Inflammatory macrophage treated with lipopolysaccharide for 4 hours (primary cell): ENCODE measurements around the gene IGSF8.

Experiments
- DNase-seq: peaks from one replicate; pipeline ENCODE4 v3.0.0-alpha.2; 2020

The IGSF8 gene

DNA sequence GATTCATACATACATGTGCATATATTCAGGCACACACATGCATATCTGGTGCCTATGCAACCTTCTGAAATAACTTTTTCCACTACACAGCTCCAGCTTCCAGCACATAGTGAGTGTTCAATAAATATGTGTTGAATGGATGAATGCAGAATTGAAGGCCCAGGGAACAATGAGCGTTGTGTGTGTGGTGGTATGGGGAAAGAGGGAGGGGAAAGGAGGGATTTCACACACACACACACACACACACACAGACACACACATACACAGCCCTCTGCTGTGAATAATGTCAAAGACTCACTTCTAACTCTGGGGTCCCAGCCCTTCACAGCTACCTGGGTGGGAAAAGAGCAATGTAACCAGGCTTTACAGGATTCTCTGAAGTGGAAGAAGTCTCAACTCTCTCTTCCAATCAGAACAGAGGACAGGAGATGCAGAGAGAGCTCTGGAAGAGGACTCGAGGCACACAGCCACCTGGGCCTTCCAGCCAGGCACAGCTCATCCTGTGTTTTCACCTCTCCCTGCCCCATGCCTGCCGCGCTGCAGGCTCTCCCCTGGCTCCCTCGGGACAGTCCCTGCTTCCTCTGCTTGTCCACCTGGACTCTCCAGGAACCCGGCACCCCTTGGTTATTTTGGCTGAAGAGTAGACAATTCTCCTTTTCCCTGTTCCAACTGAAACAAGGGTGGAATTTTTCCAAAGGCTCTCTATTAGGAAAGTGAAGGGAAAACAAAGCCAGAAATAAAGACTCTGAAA, 5.4 kb upstream of the IGSF8 start:
- no peak for DNase-seq

DNA sequence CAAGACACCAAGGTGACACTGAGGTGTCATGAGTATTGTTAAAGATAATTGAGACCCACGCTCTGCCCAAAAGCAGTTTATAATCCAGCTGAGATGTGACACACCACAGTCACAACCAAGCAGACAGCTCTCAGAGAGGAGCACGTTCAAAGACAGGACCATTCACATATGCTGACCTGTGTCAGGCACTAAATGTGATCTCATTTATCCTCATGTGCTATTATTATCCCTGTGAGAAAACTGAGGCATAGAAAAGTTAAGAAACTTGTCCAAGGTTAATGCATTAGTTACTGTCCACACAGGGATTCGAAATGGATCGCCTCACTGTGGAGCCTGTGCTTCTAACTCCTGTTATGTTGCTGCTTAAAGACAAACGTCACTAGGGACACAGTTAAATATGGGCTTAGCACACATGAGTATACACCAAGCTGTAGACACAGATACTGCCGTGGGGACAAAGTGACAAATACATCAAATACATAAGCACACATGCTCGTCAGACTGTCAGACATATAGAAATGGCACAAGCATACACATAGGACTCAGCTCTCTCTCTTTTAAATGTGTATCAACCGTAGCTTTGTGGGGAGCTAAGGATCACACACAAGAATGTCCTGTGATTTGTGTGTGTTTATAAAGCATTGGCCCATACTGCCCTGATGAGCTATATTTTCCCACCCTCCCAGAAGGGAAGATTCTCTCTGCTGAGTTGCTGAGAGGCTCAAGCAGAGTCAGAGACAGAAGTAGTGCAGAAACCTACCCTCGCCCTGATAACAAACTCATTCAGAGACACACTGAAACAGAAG, 3.5 kb upstream of the IGSF8 start:
- no peak for DNase-seq

DNA sequence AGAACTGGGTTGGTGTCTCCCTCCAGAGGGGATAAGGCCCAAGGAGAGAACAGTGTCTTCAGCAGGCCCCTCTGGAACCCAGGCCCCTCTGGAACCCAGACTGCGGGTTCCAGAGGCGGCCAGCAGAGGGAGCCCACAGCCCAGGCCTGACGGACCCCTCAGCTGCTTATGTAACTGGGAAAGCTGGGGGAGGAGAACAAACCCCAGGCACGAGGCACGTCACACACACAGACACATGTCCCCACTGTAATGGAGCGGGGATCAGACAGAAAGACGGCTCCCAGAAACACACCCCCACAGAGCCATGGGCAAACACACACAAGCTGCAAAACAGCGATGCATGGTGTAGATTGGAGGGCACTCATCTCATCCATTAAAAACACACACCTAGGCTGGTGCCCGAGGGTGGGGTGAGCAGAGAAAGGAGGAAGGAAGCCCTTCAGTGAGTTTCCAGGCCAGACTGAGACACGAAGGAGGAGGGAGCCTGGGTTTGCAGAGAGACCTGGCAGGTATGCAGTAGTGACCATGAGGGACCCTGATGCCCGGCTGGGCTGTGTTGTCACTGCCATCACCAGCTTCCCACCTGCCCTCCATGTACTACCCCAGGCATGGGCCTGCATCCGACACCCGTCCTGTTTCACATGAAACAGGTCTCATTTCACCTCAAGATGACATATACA, 2.8 kb upstream of the IGSF8 start:
- DNase-seq, result peak; percentile 81

DNA sequence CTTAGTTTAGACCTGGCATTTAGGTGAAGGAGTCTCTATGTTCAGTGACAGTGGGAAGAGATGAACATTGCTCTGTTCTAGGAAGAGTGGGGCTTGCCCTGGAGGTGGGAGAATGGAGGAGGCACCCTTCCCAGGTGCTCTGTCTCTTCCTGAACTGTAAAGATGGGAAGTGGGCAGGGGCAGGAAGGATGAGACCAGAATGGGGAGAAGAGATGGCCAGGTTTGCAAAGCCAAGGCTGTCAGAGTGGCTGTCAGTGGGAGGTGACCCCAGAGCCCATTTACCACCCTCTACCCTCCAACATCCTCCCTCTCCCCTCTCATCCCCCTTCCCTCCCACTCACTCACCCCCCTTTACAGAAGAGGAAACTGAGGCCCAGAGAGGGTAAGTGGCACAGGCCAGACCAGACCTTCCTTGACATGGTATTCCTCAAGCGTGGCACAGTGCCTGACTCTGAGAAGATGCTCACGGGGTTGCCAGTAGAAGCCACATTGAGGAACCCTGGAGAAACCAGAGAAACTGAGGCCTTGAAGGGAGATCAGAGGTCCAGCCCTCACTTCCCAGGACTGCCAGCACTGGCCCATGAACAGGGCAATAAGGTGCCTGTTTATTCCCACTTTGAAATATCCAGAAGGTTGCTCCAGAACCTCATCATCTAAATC, 1.4 kb upstream of the IGSF8 start:
- no peak for DNase-seq

DNA sequence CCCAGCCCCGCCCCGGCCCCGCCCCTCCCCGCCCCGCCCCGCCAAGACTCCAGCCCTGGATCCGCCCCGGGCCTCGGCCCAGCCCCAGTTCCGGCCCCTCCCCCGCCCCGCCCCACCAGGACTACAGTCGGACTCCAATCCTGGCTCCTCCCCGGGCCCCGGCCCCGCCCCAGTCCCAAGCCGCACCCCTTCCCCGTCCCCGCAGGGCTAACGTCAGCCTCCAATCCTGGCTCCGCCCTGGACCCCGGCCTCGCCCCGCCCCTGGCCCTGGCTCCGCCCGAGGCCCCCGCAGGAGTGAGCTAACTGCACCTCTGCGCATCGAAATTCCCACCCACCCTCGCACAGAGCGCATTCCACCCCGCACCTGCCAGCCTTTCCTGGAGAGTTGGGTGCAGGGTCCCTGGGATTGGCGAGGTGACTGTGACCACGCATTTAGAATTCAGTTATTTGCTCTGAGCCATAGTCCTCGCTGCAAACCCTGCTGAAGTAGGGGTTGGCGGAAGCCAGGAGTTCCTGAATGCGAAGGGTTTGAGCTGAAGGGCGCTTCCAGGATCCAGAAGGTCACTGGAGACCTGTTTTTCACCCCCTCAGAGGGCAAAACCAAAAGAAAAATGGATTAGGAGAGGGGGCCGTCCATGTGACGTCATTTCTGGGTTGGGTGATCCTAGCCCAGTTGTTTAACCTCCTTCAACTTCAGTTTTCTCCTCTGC, 588 bp upstream of the IGSF8 start:
- peak; percentile 95 for DNase-seq

DNA sequence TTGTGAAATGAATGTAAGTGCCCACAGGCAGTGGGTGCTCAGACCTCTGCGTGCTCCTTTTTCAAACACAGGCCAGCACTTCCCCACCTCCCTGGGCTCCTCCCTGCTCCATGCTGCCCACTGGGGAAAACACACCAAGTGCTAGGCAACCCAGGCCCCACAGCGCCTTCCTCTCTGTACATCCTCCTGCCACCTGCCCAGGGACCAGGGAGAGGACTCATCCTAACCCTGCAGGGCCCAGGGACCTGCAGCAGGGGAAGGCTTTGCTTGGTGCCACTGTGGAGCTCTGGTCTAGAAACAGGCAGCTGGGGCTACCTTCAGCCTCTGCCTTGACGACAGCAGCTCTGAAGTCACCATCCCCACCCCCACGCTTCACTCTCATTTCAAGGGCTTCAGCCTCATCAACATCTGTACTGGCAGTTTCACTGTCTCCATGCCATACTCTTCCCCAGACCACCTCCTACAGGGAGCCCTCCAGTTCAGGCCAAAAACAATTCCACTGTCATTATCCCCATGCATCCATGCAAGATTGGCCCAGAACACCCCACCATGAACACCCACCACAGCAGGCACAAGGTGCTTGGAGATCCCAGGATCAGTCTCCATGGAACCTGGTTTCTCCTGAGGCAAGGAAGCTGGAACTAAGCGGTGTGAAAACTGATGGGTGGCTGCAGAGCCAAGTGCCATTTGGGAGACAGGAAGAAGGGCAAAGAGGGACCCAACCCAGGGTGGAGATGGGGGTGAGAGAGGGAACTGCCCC, 1.1 kb downstream of the IGSF8 start:
- peak; percentile 49 for DNase-seq

DNA sequence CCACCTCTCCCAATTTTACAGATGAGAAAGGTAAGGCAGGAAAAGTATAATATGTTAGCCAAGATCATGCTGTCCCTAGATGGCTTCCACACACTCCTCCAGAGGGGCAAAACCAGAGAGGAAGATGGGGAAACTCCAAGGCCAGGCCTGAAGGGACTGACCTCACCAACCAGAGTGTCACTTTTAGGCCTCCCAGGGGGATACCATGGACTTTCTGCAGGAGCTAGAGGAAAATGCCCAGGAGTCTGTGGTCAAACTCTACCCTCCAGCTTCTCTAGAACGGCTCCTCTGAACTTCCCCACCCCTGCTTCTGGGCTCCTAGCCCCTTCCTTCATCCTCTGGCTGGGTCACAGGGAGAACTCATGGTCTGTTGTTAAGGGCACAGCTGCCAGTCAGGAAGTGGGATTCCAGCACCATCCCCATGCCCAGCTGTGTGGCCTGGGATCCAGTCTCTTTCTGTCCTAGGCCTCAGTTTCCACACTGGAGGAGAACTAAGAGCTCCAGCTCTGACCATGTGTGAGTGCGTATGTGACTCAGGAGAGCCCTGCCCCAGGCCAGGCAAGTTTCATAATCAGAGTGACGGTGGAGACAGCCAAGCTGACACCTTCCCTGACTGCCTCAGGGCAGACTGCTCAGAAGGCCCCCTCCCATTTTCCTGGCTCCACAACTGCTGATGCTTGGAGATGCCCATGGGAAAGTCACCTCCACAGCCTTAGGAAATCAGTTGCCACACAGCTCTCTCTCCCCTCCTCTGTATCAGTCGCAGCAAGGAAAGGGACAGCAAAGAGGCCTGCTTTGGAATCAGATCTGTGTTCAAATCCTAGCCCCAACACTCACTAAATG, 1.9 kb downstream of the IGSF8 start:
- peak; percentile 72 for DNase-seq

DNA sequence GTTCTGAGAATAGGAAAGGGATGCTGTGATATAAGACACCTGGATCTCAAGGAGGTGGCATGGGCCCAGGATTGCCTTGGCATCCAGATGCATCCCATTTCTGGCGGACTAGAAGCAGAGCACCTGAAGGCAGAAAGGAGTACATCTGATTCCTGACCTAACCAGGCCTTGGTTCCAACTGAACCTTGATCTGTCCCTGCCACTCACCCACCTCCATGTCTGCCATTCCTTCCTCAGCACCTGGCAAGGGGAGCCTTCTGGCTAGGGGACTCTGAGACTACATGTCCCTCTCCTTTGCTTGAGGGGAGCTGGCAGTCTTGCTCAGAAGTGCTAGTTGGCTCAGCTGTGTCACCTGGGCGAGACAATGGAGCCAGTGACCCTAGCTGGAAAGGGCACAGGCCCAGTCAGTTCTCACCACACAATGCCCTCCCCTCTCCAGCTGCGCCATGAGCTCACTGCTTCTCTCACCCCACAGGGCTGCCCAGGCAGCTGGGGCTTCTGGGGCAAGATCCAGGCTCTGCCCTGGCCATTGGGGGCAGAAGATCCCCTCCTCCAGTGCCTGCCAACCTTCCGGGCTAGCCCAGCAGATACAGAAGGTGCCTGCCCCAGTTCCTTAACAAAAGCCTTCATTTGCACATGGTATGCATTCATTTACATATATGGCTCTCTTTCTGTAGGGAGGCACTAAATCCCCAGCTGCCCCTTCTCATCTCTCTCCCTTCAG, 2.9 kb downstream of the IGSF8 start:
- no peak for DNase-seq

DNA sequence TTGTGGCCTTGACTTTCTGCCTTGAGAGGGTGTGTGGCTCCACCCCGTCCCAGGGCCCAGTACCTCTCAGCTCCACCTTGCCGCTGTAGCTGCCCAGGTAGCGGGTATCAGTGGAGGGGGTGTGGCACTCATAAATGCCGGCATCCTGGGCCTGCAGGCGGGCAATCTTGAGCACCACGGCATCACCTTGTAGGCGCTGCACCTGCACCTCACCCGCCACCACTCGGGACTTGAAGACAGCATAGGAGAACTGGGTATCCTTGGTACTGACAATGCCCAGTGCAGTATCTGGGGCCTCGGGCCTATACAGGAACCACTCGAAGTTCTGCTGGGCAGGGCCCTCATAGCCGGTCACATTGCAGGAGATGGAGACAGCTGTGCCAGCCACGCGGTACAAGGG, 3.6 kb downstream of the IGSF8 start:
- no peak for DNase-seq

DNA sequence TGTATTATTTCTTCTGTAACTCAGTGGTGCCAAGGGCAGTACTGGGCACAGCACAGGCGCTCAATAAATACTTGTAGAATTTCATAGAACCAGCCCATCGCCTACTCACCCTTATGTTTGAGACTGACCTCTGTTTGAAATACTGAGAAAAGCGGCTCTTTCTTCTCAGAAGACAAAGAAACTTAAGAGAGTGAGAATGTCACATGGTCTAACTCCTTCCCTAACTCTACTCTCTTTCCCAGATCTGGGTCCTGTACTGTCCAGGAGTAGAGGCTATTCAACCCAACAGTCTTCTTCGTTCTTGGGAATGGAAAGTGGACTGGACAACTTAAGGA, 4.2 kb downstream of the IGSF8 start:
- no peak for DNase-seq

DNA sequence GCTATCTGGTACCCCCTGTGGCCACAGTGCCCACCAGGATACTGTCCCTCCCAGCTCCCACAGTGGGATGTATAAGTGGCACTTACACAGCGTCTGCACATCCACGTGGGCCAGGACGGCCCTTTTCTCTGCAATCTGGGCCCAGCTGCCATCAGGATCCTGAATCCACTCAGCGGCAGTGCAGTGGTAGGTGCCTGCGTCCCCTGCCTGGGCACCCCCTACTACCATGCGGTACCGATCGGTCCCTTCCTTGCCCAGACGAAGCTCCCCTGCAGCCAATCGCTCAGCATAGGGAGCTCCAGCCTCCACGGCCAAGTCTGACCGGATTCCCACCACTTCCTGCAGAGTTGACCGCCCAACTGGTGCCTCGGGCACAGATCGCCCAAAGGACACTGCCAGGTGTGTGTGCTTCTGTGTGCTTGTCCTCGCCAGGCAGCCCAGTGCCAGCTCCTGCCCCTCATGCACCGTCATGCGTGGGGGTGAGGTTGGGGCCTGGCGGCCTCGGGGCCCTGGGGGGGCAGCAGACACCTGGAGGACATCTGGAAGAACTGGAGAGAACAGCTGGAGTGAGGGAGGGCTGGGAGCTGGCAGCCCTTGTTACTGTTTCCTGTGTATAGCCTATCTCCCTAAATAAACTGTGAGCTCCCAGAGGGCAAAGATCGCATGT, 4.7 kb downstream of the IGSF8 start:
- no peak for DNase-seq

DNA sequence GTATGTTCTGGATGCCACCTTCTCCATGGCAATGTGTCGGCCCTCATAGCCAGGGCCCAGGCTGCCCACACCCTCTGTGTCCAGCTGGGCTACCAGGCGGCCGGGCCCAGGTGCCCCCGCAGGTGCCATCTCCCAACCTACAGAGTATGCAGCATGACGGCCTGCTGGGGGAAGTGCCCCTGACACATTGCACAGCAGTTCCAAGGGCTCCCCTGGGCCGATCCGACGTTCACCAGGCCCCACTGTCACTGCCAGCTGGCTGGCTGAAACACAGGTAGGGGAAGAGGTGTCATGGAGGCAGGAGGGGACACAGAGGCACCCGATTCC, 5.4 kb downstream of the IGSF8 start:
- DNase-seq, result no peak

DNA sequence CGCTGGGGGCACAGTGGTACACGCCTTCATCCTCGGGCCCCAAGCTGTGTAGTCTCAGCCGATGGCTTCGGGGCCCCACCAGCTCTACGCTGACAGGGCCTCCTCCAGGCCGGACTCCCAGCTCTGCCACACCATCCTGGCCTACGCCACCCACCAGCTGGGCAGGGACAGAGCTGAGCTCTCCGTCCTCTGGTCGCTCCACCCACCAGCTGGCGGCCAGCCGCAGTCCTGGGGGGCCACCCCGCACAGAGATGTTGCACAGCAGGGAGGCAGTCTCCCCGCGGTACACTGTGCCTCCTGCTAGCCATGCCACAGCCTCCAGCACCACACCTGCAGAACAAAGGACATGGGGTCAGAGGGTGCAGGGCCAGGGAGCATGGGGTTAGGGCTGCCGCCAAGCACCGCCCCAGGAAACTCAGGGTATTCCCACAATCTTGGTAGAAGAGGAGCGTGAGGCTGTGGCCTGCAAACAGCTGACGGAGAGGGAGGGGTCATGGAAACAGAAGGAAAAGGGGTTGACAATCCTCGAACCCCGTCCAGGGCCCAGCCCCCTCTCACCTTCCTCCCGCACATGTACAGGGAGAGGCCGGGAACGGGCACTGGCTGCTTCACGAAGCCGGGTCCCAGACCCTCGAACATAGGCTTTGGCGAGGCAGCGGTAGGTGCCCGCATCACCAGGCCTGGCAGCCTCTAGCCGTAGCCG, 5.9 kb downstream of the IGSF8 start:
- DNase-seq, result no peak

DNA sequence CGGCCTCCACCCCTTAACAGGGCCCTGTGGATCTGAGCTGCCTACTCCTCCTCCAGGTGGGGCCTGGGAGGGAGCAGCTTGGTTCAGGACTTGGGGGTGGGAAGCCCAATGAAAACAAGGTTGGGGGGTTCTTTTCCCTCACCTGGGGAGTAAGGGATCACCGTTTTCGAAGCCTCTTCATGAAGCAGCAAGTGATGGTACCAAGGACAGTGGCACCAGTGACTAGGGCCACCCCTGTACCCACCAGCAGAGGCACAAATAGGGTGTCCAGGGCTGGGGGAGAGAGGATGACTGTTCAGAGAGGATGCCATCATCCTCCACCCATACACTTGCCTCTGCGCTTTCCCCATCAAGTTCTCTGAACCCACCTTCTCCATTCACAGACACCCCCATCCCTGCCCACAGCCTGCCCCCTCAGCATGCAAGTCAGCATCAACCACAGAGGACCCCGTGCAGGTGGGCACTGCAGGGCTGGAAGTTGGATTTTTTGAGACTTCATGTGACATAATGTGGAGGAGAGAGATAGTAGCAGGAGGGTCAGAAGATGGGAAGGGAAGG, 6.7 kb downstream of the IGSF8 start:
- DNase-seq, result no peak

DNA sequence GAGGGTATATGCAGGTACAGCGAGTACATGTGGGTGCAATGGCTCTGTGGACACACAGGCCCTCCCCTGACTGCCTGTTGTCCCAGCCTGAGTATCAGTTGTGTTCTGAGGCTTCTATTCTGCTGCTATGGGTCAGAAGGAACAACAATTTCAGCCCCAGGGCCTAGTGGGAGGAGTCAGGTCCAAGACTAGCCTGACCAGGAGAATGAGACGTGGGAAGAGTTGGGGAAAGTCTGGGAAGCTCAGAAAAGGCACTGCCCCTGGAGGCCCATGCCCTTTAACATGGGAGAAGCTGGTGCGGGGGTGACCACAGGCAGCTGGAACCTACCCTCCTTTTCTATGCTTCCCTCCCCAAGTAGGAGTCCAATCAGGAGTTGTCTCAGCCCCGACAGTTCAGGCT, 7.7 kb downstream of the IGSF8 start:
- DNase-seq, result no peak

DNA sequence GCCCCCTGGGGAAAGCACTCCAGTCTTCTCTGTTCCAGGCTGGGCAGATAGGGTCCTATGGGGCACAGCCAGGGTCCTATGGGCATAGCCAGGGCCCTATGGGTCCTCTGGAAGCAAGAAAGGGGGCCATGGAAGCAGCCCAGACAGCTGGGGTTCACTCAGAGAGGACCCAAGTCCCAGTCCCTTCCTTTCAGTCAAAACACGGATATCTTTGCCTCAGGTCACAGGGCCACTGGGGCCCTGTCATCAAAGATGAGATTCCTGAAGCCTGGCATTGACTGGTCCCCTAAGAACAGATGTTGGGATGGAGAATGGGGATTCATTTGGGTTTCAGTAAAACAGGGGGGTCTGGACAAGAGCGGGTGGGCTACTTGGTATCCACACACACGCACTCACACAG, 8.5 kb downstream of the IGSF8 start:
- no peak for DNase-seq

DNA sequence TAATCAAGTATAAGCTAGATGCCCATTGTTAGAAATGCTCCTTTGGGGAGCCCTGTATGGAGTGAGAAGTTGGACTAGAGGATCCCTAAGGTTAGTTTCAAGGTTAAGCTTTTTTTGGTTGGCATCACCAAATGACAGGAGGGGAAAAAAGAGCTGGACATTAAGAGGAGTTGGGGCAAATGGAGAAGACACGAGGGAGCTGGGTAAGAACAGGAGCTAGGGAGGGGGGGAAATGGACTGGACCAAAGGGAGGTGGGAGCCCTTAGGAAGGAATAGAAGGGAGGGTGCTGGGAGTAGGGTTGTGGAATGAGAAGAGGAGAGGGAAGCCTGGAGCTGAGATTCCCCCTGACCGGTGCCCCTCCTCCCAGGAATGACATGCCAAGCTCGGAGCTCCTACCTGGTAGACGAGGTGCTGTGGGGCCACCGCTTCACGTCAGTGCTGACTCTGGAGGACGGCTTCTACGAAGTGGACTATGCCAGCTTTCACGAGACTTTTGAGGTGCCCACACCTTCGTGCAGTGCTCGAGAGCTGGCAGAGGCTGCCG, 11.2 kb downstream of the IGSF8 start:
- no peak for DNase-seq

DNA sequence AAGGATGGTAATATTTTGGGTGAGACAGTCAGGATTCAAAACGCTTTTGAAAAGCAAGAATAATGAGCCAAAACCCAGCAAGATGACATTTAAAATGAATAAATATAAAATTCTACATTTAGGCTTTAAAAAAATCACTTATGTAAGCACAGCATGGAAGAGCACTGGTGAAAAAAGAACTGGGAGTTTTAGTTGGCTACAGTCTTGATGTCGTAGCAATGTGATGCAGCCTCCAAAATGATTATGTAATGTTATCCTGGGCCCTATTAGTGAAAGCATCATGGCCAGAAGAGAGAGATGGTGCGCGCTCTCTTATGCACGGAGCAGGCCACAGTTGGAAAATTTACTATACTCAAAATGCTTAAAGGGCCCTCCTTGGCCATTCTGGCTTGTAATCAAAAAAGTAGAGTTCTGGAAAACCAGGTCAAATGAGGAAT, 11.9 kb downstream of the IGSF8 start:
- DNase-seq, result no peak
